Mucosa of descending colon (tissue), 3 donors: ENCODE measurements around the gene STAMBPL1. TPM values are rescaled to one million over a fixed set of nuclear protein-coding genes. Genes with fewer than 3 reads are reported as not detected.

Experiments used
- ATAC-seq: fragments of 200-7000 bp; cut with Tn5 transposase; one replicate; pipeline ENCODE4 v1.9.1; 2020; ENCODE audit warnings: mild to moderate bottlenecking, moderate library complexity
- DNase-seq, 3 donors: peaks; one replicate each; pipeline ENCODE4 v3.0.0-alpha.2; 2020
- H3K36me3 ChIP-seq: fragments of 200-600 bp; one replicate; pipeline ENCODE4 v1.8.0; 2021; ENCODE audit warnings: low read depth, mild to moderate bottlenecking
- H3K4me1 ChIP-seq: fragments of 200-600 bp; one replicate; pipeline ENCODE4 v1.8.0; 2021; ENCODE audit warnings: low read depth, mild to moderate bottlenecking
- H3K4me3 ChIP-seq: fragments of 200-600 bp; one replicate; pipeline ENCODE4 v1.8.0; 2021; ENCODE audit warnings: mild to moderate bottlenecking
- H3K9me3 ChIP-seq: fragments of 200-600 bp; one replicate; pipeline ENCODE4 v1.8.0; 2021; ENCODE audit warnings: mild to moderate bottlenecking
- CTCF ChIP-seq: fragments of 200-600 bp; IDR thresholded peaks from one replicate; pipeline ENCODE4 v1.8.0; 2022; ENCODE audit warnings: antibody characterized with exemption, mild to moderate bottlenecking
- intact Hi-C, 2 donors: fragments of 100-400 bp; cut with DNase I in 1 of 2; cut with micrococcal nuclease in 1 of 2; formaldehyde crosslinking; loops; one replicate each; pipeline versions ENCODE4 v1.11.0 to v1.11.1; 2022; cut with DNase I, micrococcal nuclease
- total RNA-seq, 3 donors: library from RNA; stranded (reverse); fragmentation: NEBNext Ultra II Directional in 2 of 3; extraction: Animal tissue kit (Norgen Biotek cat#: 25700) in 2 of 3; gene quantifications; one replicate each; pipeline versions ENCODE4 v1.2.1 to v1.2.4, GENCODE V29; 2021 to 2023
- donor health status: DM: no; HTN: no; CAD: no; lungs with moderate emphysema.
- donor health status: DM: no; HTN: no; CAD: no.
- donor health status: DM: no; HTN: yes; CAD: no.

Gene STAMBPL1
- total RNA-seq, 3 donors from 2014 or later, result 19.2 to 44.2 (median 20.0) TPM

- H3K9me3 ChIP-seq, result no peaks in the 10 kb centered on the region
- H3K36me3 ChIP-seq, result no peaks in the 10 kb centered on the region
- ATAC-seq (no peak), DNase-seq (no peak)
- intact Hi-C loops, result no loop called here
- H3K4me3 ChIP-seq, result no peak overlapping the region
- no peaks in the 10 kb centered on the region for H3K4me1 ChIP-seq
- no peak for TF ChIP-seq CTCF
Observed at GRCh38 chr10:88873757-88874156, 6.3 kb upstream of the STAMBPL1 start.

- no peak for TF ChIP-seq CTCF
- Histone ChIP-seq H3K9me3 (no peaks in the 10 kb centered on the region), H3K36me3 (no peaks in the 10 kb centered on the region), H3K4me1 (peaks cover 3% of the 10 kb centered on the region), H3K4me3 (no peak overlapping the region)
- DNase-seq (no peak), ATAC-seq (no peak)
- intact Hi-C loops, result no loop called here
Observed at GRCh38 chr10:88874281-88874680, 5.8 kb upstream of the STAMBPL1 start.

- no peak for ATAC-seq
- no peak for DNase-seq
- intact Hi-C loops, result no loop called here
- Histone ChIP-seq H3K4me3 (no peak overlapping the region), H3K4me1 (peaks cover 9% of the 10 kb centered on the region), H3K9me3 (no peaks in the 10 kb centered on the region), H3K36me3 (no peaks in the 10 kb centered on the region)
- TF ChIP-seq CTCF, result no peak
Observed at GRCh38 chr10:88875081-88875480, 5.0 kb upstream of the STAMBPL1 start.

DNA sequence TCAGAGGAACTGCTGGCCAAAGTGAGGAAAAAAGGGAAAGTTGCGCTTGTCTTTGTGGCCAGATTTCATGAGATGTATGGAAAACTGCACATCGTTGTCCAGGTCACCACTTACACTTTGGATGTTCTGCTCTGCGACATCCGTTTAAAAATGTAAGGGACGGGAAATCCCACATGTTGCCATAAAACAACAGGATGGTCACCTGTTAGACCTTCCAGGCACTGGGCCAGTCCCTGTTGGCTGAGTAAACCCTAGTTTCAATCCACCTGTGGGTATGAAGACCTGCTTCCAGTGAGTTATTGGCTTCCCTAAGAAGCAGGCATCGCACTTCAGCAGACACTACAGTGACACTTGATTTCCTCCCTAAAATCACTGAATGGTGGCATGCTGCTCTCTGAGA is 2.7 kb upstream of the STAMBPL1 start:
- DNase-seq (no peak), ATAC-seq (no peak)
- Histone ChIP-seq H3K36me3 (no peaks in the 10 kb centered on the region), H3K4me3 (no peak overlapping the region), H3K4me1 (peaks cover 17% of the 10 kb centered on the region), H3K9me3 (no peaks in the 10 kb centered on the region)
- no peak for TF ChIP-seq CTCF
- intact Hi-C loops, result no loop called here

DNA sequence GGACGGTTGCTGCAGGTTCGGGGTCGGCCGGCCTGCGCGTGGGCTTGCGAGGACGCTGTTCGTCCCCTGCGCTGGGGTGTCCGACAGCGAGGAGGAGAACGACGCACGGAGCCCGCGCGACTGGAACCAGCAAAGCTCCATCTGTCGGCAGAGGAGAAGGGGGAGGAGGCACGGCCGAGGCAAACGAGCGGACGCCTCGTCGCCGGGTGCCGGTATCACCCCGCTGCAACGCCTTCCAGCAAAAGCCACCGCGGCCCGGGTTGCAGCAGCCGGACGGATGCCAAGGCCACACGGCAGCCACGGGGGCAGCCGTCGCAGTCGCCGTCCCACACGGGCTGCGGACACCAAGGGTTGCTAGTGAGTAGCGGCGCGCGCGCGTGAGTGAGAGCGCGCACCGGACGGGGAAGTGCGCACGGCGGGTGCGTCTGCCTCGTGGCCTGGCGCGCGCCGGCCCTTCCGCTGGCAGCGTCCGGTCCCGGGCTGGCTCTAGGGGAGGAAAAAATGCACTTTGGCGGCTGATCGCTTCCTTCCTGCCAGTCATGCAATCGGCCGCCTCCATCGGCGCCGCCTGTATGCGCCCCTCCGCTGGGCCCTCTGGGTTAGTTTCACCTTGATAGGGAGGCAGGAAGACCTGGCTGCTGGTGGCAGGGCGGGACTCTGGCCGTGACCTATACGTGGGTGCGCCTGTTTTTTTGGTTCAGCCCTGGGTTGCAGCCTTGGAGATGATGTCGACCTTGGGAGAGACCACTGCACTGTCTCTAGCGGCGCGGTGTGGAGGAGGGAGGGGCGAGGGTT is 434 bp downstream of the STAMBPL1 start:
- ATAC-seq, result peak; percentile 92
- no peaks in the 10 kb centered on the region for H3K36me3 ChIP-seq
- intact Hi-C loops, result no loop called here
- peaks cover 28% of the 10 kb centered on the region for H3K4me1 ChIP-seq
- DNase-seq, result peak; percentile 88 to 92 (median 90)
- peak; percentile 2 for TF ChIP-seq CTCF
- peak overlapping the region; percentile 54 for H3K4me3 ChIP-seq
- H3K9me3 ChIP-seq, result no peaks in the 10 kb centered on the region
